Chondrocyte (in vitro differentiated cells): ENCODE results near the gene CXADR. TPM values are rescaled to one million over a fixed set of nuclear protein-coding genes. Genes with fewer than 3 reads are reported as not detected.

Source experiments
- DNase-seq: peaks from one replicate; pipeline ENCODE4 v3.0.0; 2021; ENCODE audit warnings: mixed read lengths, low spot score
- H3K27ac Mint-ChIP-seq: one replicate; pipeline ENCODE4 v1.8.0; 2021; ENCODE audit warnings: mild to moderate bottlenecking, moderate library complexity, mixed read lengths; ENCODE audit not compliant: unreplicated experiment
- H3K27me3 Mint-ChIP-seq: 2 replicates; pipeline ENCODE4 v1.8.0; 2021; ENCODE audit warnings: low read depth, mixed read lengths
- H3K36me3 Mint-ChIP-seq: 2 replicates; pipeline ENCODE4 v1.8.0; 2021; ENCODE audit warnings: low read depth, mixed read lengths
- H3K4me1 Mint-ChIP-seq: 2 replicates; pipeline ENCODE4 v1.8.0; 2021; ENCODE audit warnings: low read depth, mild to moderate bottlenecking, mixed read lengths
- H3K4me3 Mint-ChIP-seq: one replicate; pipeline ENCODE4 v1.8.0; 2021; ENCODE audit warnings: mild to moderate bottlenecking, moderate library complexity, mixed read lengths; ENCODE audit not compliant: unreplicated experiment
- H3K9me3 Mint-ChIP-seq: 2 replicates; pipeline ENCODE4 v1.8.0; 2021; ENCODE audit warnings: low read depth, mixed read lengths
- total RNA-seq: library from RNA; stranded (reverse); gene quantifications from 3 replicates; pipeline ENCODE4 v1.2.1, GENCODE V29; 2021
- TF ChIP-seq, protein P1 (sequence below): fragments of 200-600 bp; sonication (generic); IDR thresholded peaks from 2 replicates; pipeline ENCODE4 v1.5.0; 2021; ENCODE audit warnings: antibody characterized with exemption, mild to moderate bottlenecking, moderate library complexity

Gene CXADR
- total RNA-seq, 1 donor from 2014 or later = 0.17 TPM

DNA sequence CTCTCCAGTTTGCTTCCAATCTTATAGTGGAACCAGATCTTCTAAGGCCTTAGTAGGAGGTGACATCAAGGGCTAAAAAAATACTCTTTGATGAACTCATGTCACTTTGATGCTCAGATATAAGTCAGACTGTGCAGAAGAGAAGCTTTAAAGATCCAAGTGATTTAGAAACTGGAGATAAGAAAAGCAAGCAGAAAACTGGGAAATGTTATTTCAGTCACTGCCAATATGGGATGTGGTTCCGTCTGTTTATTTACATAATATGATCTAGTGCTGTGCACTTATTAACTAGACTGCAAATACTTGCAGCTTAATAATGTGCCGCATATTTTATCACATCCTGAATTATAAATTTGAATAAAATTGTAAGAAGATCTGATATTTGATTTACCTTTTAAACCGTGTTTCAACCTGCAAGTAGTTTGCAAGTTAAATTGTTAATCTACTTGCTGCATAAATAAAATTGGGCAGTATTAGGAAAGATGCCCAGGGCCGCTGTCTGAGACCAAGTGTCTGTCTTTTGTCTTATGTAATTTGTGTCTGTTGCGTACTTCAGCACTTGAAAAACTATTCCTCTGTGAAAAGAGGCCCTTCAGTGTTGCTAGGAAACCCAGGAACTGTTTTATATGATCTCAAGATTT is 29.6 kb downstream of the CXADR start:
- no peaks in the 10 kb centered on the region for H3K9me3 Mint-ChIP-seq
- DNase-seq = no peak
- peaks cover 6% of the 10 kb centered on the region for H3K27me3 Mint-ChIP-seq
- H3K36me3 Mint-ChIP-seq = no peaks in the 10 kb centered on the region
- no peaks in the 10 kb centered on the region for H3K4me1 Mint-ChIP-seq
- no peak overlapping the region for H3K4me3 Mint-ChIP-seq
- no peak overlapping the region for H3K27ac Mint-ChIP-seq
- TF ChIP-seq, protein P1, sequence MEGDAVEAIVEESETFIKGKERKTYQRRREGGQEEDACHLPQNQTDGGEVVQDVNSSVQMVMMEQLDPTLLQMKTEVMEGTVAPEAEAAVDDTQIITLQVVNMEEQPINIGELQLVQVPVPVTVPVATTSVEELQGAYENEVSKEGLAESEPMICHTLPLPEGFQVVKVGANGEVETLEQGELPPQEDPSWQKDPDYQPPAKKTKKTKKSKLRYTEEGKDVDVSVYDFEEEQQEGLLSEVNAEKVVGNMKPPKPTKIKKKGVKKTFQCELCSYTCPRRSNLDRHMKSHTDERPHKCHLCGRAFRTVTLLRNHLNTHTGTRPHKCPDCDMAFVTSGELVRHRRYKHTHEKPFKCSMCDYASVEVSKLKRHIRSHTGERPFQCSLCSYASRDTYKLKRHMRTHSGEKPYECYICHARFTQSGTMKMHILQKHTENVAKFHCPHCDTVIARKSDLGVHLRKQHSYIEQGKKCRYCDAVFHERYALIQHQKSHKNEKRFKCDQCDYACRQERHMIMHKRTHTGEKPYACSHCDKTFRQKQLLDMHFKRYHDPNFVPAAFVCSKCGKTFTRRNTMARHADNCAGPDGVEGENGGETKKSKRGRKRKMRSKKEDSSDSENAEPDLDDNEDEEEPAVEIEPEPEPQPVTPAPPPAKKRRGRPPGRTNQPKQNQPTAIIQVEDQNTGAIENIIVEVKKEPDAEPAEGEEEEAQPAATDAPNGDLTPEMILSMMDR = no peak

- no peak overlapping the region for H3K4me3 Mint-ChIP-seq
- H3K9me3 Mint-ChIP-seq = no peaks in the 10 kb centered on the region
- peaks cover 4% of the 10 kb centered on the region for H3K27me3 Mint-ChIP-seq
- TF ChIP-seq, protein P1 = no peak
- no peaks in the 10 kb centered on the region for H3K4me1 Mint-ChIP-seq
- H3K27ac Mint-ChIP-seq = no peak overlapping the region
- no peaks in the 10 kb centered on the region for H3K36me3 Mint-ChIP-seq
- DNase-seq = no peak
Observed at GRCh38 chr21:17545007-17545406, 32.2 kb downstream of the CXADR start.

GRCh38 chr21:17548262-17548661 is 35.4 kb downstream of the CXADR start:
- DNase-seq = no peak
- TF ChIP-seq, protein P1 = no peak
- Mint-ChIP-seq H3K4me1 (no peaks in the 10 kb centered on the region), H3K9me3 (no peaks in the 10 kb centered on the region), H3K27ac (no peak overlapping the region), H3K4me3 (no peak overlapping the region), H3K27me3 (no peaks in the 10 kb centered on the region), H3K36me3 (no peaks in the 10 kb centered on the region)

GRCh38 chr21:17550671-17551308 is 37.9 kb downstream of the CXADR start:
- Mint-ChIP-seq H3K27ac (no peak overlapping the region), H3K4me1 (no peaks in the 10 kb centered on the region), H3K9me3 (no peaks in the 10 kb centered on the region), H3K36me3 (no peaks in the 10 kb centered on the region), H3K27me3 (peaks cover 1% of the 10 kb centered on the region), H3K4me3 (no peak overlapping the region)
- TF ChIP-seq, protein P1 = no peak
- no peak for DNase-seq

- H3K27me3 Mint-ChIP-seq = peaks cover 1% of the 10 kb centered on the region
- no peak overlapping the region for H3K4me3 Mint-ChIP-seq
- no peaks in the 10 kb centered on the region for H3K36me3 Mint-ChIP-seq
- TF ChIP-seq, protein P1 = no peak
- H3K9me3 Mint-ChIP-seq = no peaks in the 10 kb centered on the region
- H3K4me1 Mint-ChIP-seq = no peaks in the 10 kb centered on the region
- H3K27ac Mint-ChIP-seq = no peak overlapping the region
- DNase-seq = no peak
Observed at GRCh38 chr21:17552410-17552809, 39.6 kb downstream of the CXADR start.
